ENCODE results near the gene UBASH3B.

The UBASH3B gene

GRCh38 chr11:122746050-122746478 is 90.5 kb downstream of the UBASH3B start:
- Histone ChIP-seq H3K4me1 (ENCODE audit: control insufficient read depth, insufficient read depth, low read length) (no peaks in the 10 kb centered on the region), H3K9me3 (ENCODE audit: control insufficient read depth, low read length) (no peaks in the 10 kb centered on the region), H3K36me3 (ENCODE audit: control insufficient read depth, insufficient read depth, low read length) (no peaks in the 10 kb centered on the region), H3K9ac (ENCODE audit: low read length) (no peak overlapping the region), H3K4me3 (ENCODE audit: low read length) (no peak overlapping the region), H3K27me3 (ENCODE audit: control insufficient read depth, insufficient read depth, low read length) (no peaks in the 10 kb centered on the region)

- no peak overlapping the region for H3K4me3 ChIP-seq (ENCODE audit: low read length)
- no peak overlapping the region for H3K9ac ChIP-seq (ENCODE audit: low read length)
- H3K4me1 ChIP-seq (ENCODE audit: control insufficient read depth, insufficient read depth, low read length): no peaks in the 10 kb centered on the region
- no peaks in the 10 kb centered on the region for H3K27me3 ChIP-seq (ENCODE audit: control insufficient read depth, insufficient read depth, low read length)
- no peaks in the 10 kb centered on the region for H3K36me3 ChIP-seq (ENCODE audit: control insufficient read depth, insufficient read depth, low read length)
- H3K9me3 ChIP-seq (ENCODE audit: control insufficient read depth, low read length): no peaks in the 10 kb centered on the region
Observed at GRCh38 chr11:122746611-122747244, 91.2 kb downstream of the UBASH3B start.

DNA sequence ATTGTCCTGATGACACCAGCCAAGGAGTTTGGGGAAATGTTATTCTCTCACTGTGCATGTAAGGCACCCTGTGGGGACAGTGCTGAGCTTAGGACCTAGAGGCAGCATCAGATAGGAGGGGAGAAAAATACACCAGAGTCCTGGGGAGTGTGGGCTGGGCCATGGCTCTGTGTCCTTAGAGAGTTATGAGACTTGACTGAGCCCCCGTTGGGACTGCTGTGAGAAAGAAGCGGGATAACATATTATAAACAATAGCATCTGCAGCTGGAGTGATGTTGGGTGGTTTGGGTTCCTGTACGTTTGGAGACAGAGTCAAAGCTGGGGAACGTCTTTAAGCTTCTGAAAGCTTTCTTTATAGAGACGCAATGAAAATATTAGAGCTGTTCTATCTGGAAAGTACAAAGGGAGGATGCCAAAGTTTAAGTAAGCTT is 91.8 kb downstream of the UBASH3B start:
- no peaks in the 10 kb centered on the region for H3K27me3 ChIP-seq (ENCODE audit: control insufficient read depth, insufficient read depth, low read length)
- no peak overlapping the region for H3K9ac ChIP-seq (ENCODE audit: low read length)
- H3K36me3 ChIP-seq (ENCODE audit: control insufficient read depth, insufficient read depth, low read length): no peaks in the 10 kb centered on the region
- no peak overlapping the region for H3K4me3 ChIP-seq (ENCODE audit: low read length)
- no peaks in the 10 kb centered on the region for H3K9me3 ChIP-seq (ENCODE audit: control insufficient read depth, low read length)
- no peaks in the 10 kb centered on the region for H3K4me1 ChIP-seq (ENCODE audit: control insufficient read depth, insufficient read depth, low read length)

DNA sequence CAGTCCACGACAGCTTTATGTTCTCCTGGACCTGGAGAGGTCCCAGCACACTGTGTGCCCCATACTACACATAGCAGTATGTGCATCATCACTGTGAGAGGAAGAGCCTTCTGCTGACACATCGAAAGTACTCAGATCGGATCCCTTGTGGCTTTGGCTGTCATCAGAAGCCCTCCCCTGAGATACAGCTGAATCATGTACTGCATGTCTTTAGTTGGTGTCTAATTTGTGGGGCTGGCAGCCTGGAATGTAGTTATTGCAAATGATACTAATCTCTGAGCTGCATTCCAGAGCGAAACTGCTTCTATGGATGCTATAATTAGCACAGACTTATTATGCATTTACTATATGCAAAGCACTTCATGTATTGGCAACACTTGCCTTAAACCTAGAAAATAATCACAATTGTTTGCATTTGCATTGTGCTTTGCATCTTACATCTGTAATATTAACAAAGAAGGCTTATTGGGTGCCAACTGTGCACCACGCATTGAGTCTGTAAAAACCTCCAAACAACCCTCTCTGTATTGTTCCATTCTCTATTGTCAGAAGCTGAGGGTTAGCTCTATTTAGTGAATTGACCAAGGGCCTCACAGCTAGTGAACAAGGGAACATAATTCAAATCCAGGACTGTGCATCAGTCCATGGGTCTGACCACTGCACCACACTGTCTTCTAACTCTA is 93.6 kb downstream of the UBASH3B start:
- Histone ChIP-seq H3K4me3 (ENCODE audit: low read length) (no peak overlapping the region), H3K9ac (ENCODE audit: low read length) (no peak overlapping the region), H3K9me3 (ENCODE audit: control insufficient read depth, low read length) (no peaks in the 10 kb centered on the region), H3K4me1 (ENCODE audit: control insufficient read depth, insufficient read depth, low read length) (no peaks in the 10 kb centered on the region), H3K36me3 (ENCODE audit: control insufficient read depth, insufficient read depth, low read length) (no peaks in the 10 kb centered on the region), H3K27me3 (ENCODE audit: control insufficient read depth, insufficient read depth, low read length) (no peaks in the 10 kb centered on the region)

GRCh38 chr11:122750049-122750448 is 94.5 kb downstream of the UBASH3B start:
- H3K9ac ChIP-seq (ENCODE audit: low read length): no peak overlapping the region
- H3K9me3 ChIP-seq (ENCODE audit: control insufficient read depth, low read length): no peaks in the 10 kb centered on the region
- H3K4me3 ChIP-seq (ENCODE audit: low read length): no peak overlapping the region
- H3K27me3 ChIP-seq (ENCODE audit: control insufficient read depth, insufficient read depth, low read length): no peaks in the 10 kb centered on the region
- H3K36me3 ChIP-seq (ENCODE audit: control insufficient read depth, insufficient read depth, low read length): no peaks in the 10 kb centered on the region
- H3K4me1 ChIP-seq (ENCODE audit: control insufficient read depth, insufficient read depth, low read length): peaks cover 2% of the 10 kb centered on the region

DNA sequence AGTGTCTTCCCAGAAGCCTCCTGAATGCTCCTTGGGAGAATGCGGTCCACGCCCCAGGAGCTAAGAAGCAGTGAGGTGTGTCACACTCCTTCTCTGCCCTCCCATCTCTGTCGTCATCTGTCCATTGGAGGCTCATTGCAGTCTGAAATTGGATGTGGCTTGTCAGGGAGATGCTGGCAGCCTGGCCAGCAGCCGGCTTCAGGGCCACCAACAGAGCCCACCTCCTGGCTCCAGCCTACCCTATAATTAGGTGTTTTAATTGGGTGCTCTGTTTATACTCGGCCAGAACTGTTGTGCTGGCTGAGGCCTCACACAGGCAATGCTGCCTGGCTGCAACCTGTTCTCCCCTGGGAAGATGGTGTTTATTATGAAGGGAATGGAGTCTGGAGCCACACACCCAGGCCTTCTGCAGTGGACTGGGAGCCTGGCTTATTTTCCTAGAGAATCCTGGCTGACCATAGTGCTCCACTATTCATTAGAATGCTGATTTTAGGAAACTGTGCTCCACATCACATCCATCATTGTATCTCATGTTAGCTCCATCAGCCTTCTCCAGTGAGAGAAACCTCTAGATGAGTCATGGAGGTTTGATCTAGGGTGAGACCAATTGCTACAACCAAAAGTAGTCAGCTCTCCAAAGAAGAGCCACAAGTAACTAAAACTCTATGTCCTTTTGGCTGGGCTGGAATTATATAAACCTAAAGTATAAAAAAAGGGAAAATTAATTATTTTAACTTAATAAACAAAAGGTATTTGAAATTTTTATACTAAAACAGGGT is 96.0 kb downstream of the UBASH3B start:
- Histone ChIP-seq H3K27me3 (ENCODE audit: control insufficient read depth, insufficient read depth, low read length) (no peaks in the 10 kb centered on the region), H3K4me1 (ENCODE audit: control insufficient read depth, insufficient read depth, low read length) (peaks cover 16% of the 10 kb centered on the region), H3K36me3 (ENCODE audit: control insufficient read depth, insufficient read depth, low read length) (no peaks in the 10 kb centered on the region), H3K9ac (ENCODE audit: low read length) (no peak overlapping the region), H3K4me3 (ENCODE audit: low read length) (no peak overlapping the region), H3K9me3 (ENCODE audit: control insufficient read depth, low read length) (no peaks in the 10 kb centered on the region)

GRCh38 chr11:122754028-122754427 is 98.5 kb downstream of the UBASH3B start:
- H3K9me3 ChIP-seq (ENCODE audit: control insufficient read depth, low read length): no peaks in the 10 kb centered on the region
- no peaks in the 10 kb centered on the region for H3K36me3 ChIP-seq (ENCODE audit: control insufficient read depth, insufficient read depth, low read length)
- no peaks in the 10 kb centered on the region for H3K27me3 ChIP-seq (ENCODE audit: control insufficient read depth, insufficient read depth, low read length)

GRCh38 chr11:122754553-122755322 is 99.2 kb downstream of the UBASH3B start:
- no peaks in the 10 kb centered on the region for H3K27me3 ChIP-seq (ENCODE audit: control insufficient read depth, insufficient read depth, low read length)
- peaks cover 16% of the 10 kb centered on the region for H3K4me1 ChIP-seq (ENCODE audit: control insufficient read depth, insufficient read depth, low read length)
- H3K36me3 ChIP-seq (ENCODE audit: control insufficient read depth, insufficient read depth, low read length): no peaks in the 10 kb centered on the region
- no peak overlapping the region for H3K9ac ChIP-seq (ENCODE audit: low read length)
- H3K4me3 ChIP-seq (ENCODE audit: low read length): no peak overlapping the region
- no peaks in the 10 kb centered on the region for H3K9me3 ChIP-seq (ENCODE audit: control insufficient read depth, low read length)

More at GRCh38 chr11:122754028-122754427, 98.5 kb downstream of the UBASH3B start:
- Histone ChIP-seq H3K9ac (ENCODE audit: low read length) (no peak overlapping the region), H3K4me3 (ENCODE audit: low read length) (no peak overlapping the region), H3K4me1 (ENCODE audit: control insufficient read depth, insufficient read depth, low read length) (peaks cover 16% of the 10 kb centered on the region)

- Histone ChIP-seq H3K27me3 (ENCODE audit: control insufficient read depth, insufficient read depth, low read length) (no peaks in the 10 kb centered on the region), H3K36me3 (ENCODE audit: control insufficient read depth, insufficient read depth, low read length) (no peaks in the 10 kb centered on the region), H3K9me3 (ENCODE audit: control insufficient read depth, low read length) (no peaks in the 10 kb centered on the region), H3K4me1 (ENCODE audit: control insufficient read depth, insufficient read depth, low read length) (peaks cover 16% of the 10 kb centered on the region), H3K4me3 (ENCODE audit: low read length) (no peak overlapping the region), H3K9ac (ENCODE audit: low read length) (no peak overlapping the region)
Observed at GRCh38 chr11:122755409-122755808, 99.9 kb downstream of the UBASH3B start.

- H3K27me3 ChIP-seq (ENCODE audit: control insufficient read depth, insufficient read depth, low read length): no peaks in the 10 kb centered on the region
Observed at GRCh38 chr11:122755941-122756340, 100.4 kb downstream of the UBASH3B start.

DNA sequence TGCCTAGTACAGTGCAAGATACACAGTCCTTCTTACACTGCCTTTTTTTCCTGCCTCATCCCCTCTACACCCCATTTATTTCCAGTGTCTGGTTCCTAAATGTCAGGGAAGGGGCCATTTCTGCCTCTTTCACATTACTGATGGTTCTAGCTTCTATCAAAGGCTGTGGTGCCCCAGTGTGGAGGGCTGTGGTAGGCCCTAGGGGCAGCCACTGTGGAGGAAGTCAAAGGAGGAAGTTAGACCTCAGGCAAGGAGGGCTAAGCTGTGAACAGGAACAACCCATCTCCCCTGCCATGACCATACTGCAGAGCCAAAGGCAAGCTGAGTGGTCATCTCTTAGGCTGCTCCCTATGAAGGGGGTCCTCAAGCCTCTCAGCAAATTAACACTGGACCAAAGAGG is 100.9 kb downstream of the UBASH3B start:
- Histone ChIP-seq H3K36me3 (ENCODE audit: control insufficient read depth, insufficient read depth, low read length) (no peaks in the 10 kb centered on the region), H3K4me1 (ENCODE audit: control insufficient read depth, insufficient read depth, low read length) (peaks cover 16% of the 10 kb centered on the region), H3K4me3 (ENCODE audit: low read length) (no peak overlapping the region), H3K9me3 (ENCODE audit: control insufficient read depth, low read length) (no peaks in the 10 kb centered on the region), H3K9ac (ENCODE audit: low read length) (no peak overlapping the region), H3K27me3 (ENCODE audit: control insufficient read depth, insufficient read depth, low read length) (no peaks in the 10 kb centered on the region)

More at GRCh38 chr11:122755941-122756340, 100.4 kb downstream of the UBASH3B start:
- Histone ChIP-seq H3K9me3 (ENCODE audit: control insufficient read depth, low read length) (no peaks in the 10 kb centered on the region), H3K4me1 (ENCODE audit: control insufficient read depth, insufficient read depth, low read length) (peaks cover 16% of the 10 kb centered on the region), H3K9ac (ENCODE audit: low read length) (no peak overlapping the region), H3K36me3 (ENCODE audit: control insufficient read depth, insufficient read depth, low read length) (no peaks in the 10 kb centered on the region), H3K4me3 (ENCODE audit: low read length) (no peak overlapping the region)
